Fibroblast of lung (primary cell): ENCODE measurements around the gene IL11RA. TPM values are rescaled to one million over a fixed set of nuclear protein-coding genes. Genes with fewer than 3 reads are reported as not detected.

ENCODE experiments used
- DNase-seq, 2 donors: peaks; one replicate each; pipeline versions ENCODE4 v3.0.0 to v3.0.0-alpha.2; 2010; ENCODE audit warnings: low read depth in 2 of 2
- H2AFZ ChIP-seq: 2 replicates; pipeline ENCODE4 v1.5.1; 2012; ENCODE audit warnings: low read length, control low read depth, inconsistent platforms
- H3K27ac ChIP-seq: 2 replicates; pipeline ENCODE4 v1.5.1; 2011; ENCODE audit warnings: low read length, control low read depth; ENCODE audit not compliant: insufficient read depth
- H3K27me3 ChIP-seq: 2 replicates; pipeline ENCODE4 v1.5.1; 2011; ENCODE audit warnings: mild to moderate bottlenecking, low read length; ENCODE audit not compliant: control insufficient read depth, insufficient read depth
- H3K36me3 ChIP-seq: 2 replicates; pipeline ENCODE4 v1.5.1; 2011; ENCODE audit warnings: low read length; ENCODE audit not compliant: control insufficient read depth, insufficient read depth
- H3K4me1 ChIP-seq: 2 replicates; pipeline ENCODE4 v1.5.1; 2011; ENCODE audit warnings: low read length; ENCODE audit not compliant: control insufficient read depth, insufficient read depth; ENCODE audit errors: extremely low read depth
- H3K4me2 ChIP-seq: 2 replicates; pipeline ENCODE4 v1.5.1; 2011; ENCODE audit warnings: low read length, control low read depth; ENCODE audit not compliant: insufficient read depth; ENCODE audit errors: extremely low read depth
- H3K4me3 ChIP-seq, 4 experiments: fragments of 200-600 bp in 1 of 4; sonication (generic) in 1 of 4; replicated peaks in 1 of 4; 2 replicates each; pipeline ENCODE4 v1.5.1; 2011 to 2016; ENCODE audit warnings: low read length in 4 of 4, low read depth in 3 of 4, mild to moderate bottlenecking in 3 of 4, control low read depth in 2 of 4, inconsistent platforms in 1 of 4, mixed read lengths in 1 of 4; ENCODE audit not compliant: insufficient read depth in 1 of 4; ENCODE audit errors: control extremely low read depth in 1 of 4
- H3K79me2 ChIP-seq: 2 replicates; pipeline ENCODE4 v1.5.1; 2012; ENCODE audit warnings: mild to moderate bottlenecking, low read length, inconsistent platforms; ENCODE audit not compliant: control insufficient read depth, insufficient read depth
- H3K9ac ChIP-seq: 2 replicates; pipeline ENCODE4 v1.5.1; 2011; ENCODE audit warnings: mild to moderate bottlenecking, low read length, control low read depth; ENCODE audit not compliant: insufficient read depth
- H3K9me3 ChIP-seq: 2 replicates; pipeline ENCODE4 v1.5.1; 2012; ENCODE audit warnings: low read depth, low read length; ENCODE audit not compliant: control insufficient read depth, insufficient read depth
- H4K20me1 ChIP-seq: 2 replicates; pipeline ENCODE4 v1.5.1; 2011; ENCODE audit warnings: low read length; ENCODE audit not compliant: control insufficient read depth, insufficient read depth; ENCODE audit errors: extremely low read depth
- CTCF ChIP-seq, 2 donors: IDR thresholded peaks in 1 of 2; conservative IDR thresholded peaks in 1 of 2; 1 replicate in 1 of 2; 2 replicates in 1 of 2; pipeline ENCODE4 v1.5.1; 2011 to 2012; ENCODE audit warnings: low read length in 2 of 2, control low read depth in 1 of 2, inconsistent platforms in 1 of 2, low read depth in 1 of 2, mild to moderate bottlenecking in 1 of 2
- EZH2 ChIP-seq: IDR thresholded peaks from 2 replicates; pipeline ENCODE4 v1.5.1; 2012; ENCODE audit warnings: low read length, control low read depth, mild to moderate bottlenecking; ENCODE audit errors: missing control alignments
- polyA plus RNA-seq, 2 donors: library from polyadenylated mRNA; depleted of rRNA in 1 of 2; stranded (reverse) in 1 of 2; unstranded in 1 of 2; fragments of >200 nt; gene quantifications; 2 replicates each; pipeline ENCODE4 v1.2.1, GENCODE V29; 2011 to 2012; ENCODE audit warnings: missing spikeins in 1 of 2
- total RNA-seq: library from RNA; depleted of rRNA; stranded (reverse); fragments of >200 nt; gene quantifications from 2 replicates; pipeline ENCODE4 v1.2.1, GENCODE V29; 2014

IL11RA gene
- total and polyA plus RNA-seq, 2 donors (not counting 1 experiment from before 2014, with no cell fraction given): 5.0 to 6.9 TPM

GRCh38 chr9:34662526-34663302 is 10.7 kb downstream of the IL11RA start, which contains the start of gene CCL27:
CCL27 (minus strand) TSS chr9:34662657; CDS start chr9:34662633, 24 bp downstream.
- Histone ChIP-seq H3K27me3 (no peaks in the 10 kb centered on the region), H3K4me1 (peaks cover 9% of the 10 kb centered on the region), H4K20me1 (no peaks in the 10 kb centered on the region), H3K79me2 (peaks cover 13% of the 10 kb centered on the region), H3K9ac (no peak within 1 kb of the TSS), H3K4me3 (no peak within 1 kb of the TSS), H3K4me2 (no peak within 1 kb of the TSS), H2AFZ (no peak within 1 kb of the TSS), H3K27ac (no peak within 1 kb of the TSS), H3K9me3 (no peaks in the 10 kb centered on the region), H3K36me3 (peaks cover 1% of the 10 kb centered on the region)
- no peak for DNase-seq
- TF ChIP-seq EZH2 (no peak), CTCF (conservative IDR thresholded peaks at IDR 0.05 in 1 of 2, IDR thresholded peaks at IDR 0.05 in 1 of 2; ENCODE audit: low read depth in 1 of 2, low read length in 2 of 2) (no peak)

- Histone ChIP-seq H3K9ac (no peak overlapping the region), H3K27me3 (no peaks in the 10 kb centered on the region), H4K20me1 (no peaks in the 10 kb centered on the region), H3K36me3 (peaks cover 3% of the 10 kb centered on the region), H2AFZ (no peak overlapping the region), H3K9me3 (no peaks in the 10 kb centered on the region), H3K4me1 (peaks cover 9% of the 10 kb centered on the region), H3K27ac (no peak overlapping the region), H3K4me3 (no peak overlapping the region), H3K79me2 (peaks cover 17% of the 10 kb centered on the region), H3K4me2 (no peak overlapping the region)
- TF ChIP-seq EZH2: no peak
- no peak for TF ChIP-seq CTCF (conservative IDR thresholded peaks at IDR 0.05 in 1 of 2, IDR thresholded peaks at IDR 0.05 in 1 of 2; ENCODE audit: low read depth in 1 of 2, low read length in 2 of 2)
- no peak for DNase-seq
These were observed 11.3 kb downstream of the IL11RA start for GRCh38 chr9:34663303-34663605.

GRCh38 chr9:34664281-34665066 is 12.5 kb downstream of the IL11RA start:
- peak; percentile 53 to 69 for DNase-seq
- TF ChIP-seq CTCF (conservative IDR thresholded peaks at IDR 0.05 in 1 of 2, IDR thresholded peaks at IDR 0.05 in 1 of 2; ENCODE audit: low read depth in 1 of 2, low read length in 2 of 2) (peak; percentile 92 to 97), EZH2 (no peak)
- Histone ChIP-seq H3K36me3 (peaks cover 3% of the 10 kb centered on the region), H3K4me2 (peak overlapping the region; percentile 89), H3K27me3 (no peaks in the 10 kb centered on the region), H3K4me3 (peak overlapping the region; percentile 51 to 64 (median 64)), H3K4me1 (peaks cover 9% of the 10 kb centered on the region), H3K27ac (peak overlapping the region; percentile 38), H2AFZ (peak overlapping the region; percentile 64), H3K79me2 (peaks cover 17% of the 10 kb centered on the region), H4K20me1 (no peaks in the 10 kb centered on the region), H3K9ac (peak overlapping the region; percentile 33), H3K9me3 (no peaks in the 10 kb centered on the region)
